LNCaP clone FGC (cell line): ENCODE results near the gene ROCK1.
A peak's percentile ranks its signal among the peaks of the same experiment; 100 is the strongest.
"Not testable (repeated sequence)": the region's sequence is repeated elsewhere in the genome, so short reads cannot be mapped to it uniquely, and the experiment has no call there.

Experiments used
- DNase-seq: peaks from one replicate; pipeline ENCODE4 v3.0.0-alpha.2; 2011; ENCODE audit warnings: low read depth
- H3K4me3 ChIP-seq: 2 replicates; pipeline ENCODE4 v1.5.1; 2011; ENCODE audit warnings: mild to moderate bottlenecking, low read depth, low read length, control low read depth
- TF ChIP-seq, protein P1 (sequence below): IDR thresholded peaks from 2 replicates; pipeline ENCODE4 v1.5.1; 2012; ENCODE audit warnings: mild to moderate bottlenecking; ENCODE audit not compliant: control insufficient read depth, insufficient read depth; ENCODE audit errors: extremely low read depth

The ROCK1 gene

DNA sequence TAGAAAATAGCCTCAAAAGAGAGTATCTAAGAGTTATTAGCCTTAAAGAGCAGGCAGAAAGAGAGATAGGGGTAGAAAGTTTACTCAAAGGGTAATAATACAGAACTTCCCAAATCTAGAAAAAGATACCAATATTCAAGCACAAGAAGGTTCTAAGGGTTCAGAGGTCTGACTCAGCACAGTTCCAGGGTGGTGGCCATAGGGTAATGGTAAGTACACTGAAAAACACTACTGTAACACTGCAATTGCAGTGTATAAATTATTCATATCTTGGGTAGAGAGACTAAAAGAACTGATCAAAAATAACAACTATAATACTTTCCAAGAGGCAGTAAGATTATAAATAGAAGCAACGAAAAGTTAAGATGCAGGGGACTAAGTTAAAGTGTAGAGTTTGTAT is 115.2 kb downstream of the ROCK1 start:
- H3K4me3 ChIP-seq = no peak overlapping the region
- TF ChIP-seq, protein P1, sequence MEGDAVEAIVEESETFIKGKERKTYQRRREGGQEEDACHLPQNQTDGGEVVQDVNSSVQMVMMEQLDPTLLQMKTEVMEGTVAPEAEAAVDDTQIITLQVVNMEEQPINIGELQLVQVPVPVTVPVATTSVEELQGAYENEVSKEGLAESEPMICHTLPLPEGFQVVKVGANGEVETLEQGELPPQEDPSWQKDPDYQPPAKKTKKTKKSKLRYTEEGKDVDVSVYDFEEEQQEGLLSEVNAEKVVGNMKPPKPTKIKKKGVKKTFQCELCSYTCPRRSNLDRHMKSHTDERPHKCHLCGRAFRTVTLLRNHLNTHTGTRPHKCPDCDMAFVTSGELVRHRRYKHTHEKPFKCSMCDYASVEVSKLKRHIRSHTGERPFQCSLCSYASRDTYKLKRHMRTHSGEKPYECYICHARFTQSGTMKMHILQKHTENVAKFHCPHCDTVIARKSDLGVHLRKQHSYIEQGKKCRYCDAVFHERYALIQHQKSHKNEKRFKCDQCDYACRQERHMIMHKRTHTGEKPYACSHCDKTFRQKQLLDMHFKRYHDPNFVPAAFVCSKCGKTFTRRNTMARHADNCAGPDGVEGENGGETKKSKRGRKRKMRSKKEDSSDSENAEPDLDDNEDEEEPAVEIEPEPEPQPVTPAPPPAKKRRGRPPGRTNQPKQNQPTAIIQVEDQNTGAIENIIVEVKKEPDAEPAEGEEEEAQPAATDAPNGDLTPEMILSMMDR = no peak
- no peak for DNase-seq

DNA sequence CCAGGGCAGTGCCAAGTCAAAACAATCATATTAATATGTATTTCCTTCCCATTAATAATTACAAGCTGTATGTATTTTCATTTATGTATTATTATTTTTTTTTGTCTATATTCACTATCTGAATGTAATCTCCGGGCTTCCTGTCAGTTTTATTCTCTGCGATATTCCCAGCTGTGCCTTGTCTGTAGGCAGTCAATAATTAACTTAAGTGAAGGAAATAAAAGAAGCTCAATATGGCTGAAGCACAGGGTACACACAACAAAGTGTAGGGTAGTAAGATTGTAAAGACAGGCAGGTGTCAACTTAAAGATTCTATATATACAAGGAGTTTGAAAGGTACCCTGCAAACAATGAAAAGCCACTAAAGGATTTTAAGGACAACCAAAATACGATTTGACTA is 122.9 kb downstream of the ROCK1 start:
- no peak for DNase-seq
- TF ChIP-seq, protein P1 = no peak
- no peak overlapping the region for H3K4me3 ChIP-seq

DNA sequence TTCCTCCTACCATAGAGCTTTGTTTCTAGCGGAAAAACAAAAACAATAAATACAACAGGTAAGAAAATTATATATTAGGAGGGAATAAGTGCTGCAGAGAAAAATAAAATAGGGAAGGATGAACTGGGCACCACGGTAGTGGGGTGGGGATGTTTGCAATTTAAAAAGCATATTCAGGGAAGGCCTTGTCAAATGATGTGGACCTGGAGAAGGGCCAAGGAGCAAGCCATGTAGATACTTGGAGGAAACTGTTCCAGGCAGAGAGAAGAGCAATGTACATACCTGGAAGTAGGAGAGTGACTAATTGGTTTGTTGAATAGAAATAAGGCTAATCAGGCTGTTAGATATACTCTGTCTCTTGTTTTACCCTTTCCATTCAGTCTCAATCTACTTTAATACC is 136.5 kb downstream of the ROCK1 start:
- no peak overlapping the region for H3K4me3 ChIP-seq
- TF ChIP-seq, protein P1 = no peak
- no peak for DNase-seq

DNA sequence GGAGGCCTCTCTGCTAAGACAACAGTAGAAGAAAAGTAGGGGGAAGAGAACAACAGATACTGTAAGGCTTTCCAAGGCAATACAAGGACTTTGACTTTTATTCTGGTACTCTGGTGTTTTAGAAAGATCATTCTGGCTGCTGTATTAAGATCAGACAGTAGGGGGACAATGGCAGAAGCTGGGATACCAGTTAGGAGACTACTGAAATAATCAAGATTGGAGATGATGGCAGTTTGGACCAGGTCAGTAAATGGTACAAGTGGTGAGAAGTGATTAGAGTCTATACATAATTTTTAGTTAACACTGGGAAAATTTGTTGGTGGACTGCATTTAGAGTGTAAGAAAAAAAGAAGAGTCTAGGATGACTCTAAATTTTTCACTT is 139.7 kb downstream of the ROCK1 start:
- H3K4me3 ChIP-seq = no peak overlapping the region
- no peak for DNase-seq
- TF ChIP-seq, protein P1 = peak; percentile 37

DNA sequence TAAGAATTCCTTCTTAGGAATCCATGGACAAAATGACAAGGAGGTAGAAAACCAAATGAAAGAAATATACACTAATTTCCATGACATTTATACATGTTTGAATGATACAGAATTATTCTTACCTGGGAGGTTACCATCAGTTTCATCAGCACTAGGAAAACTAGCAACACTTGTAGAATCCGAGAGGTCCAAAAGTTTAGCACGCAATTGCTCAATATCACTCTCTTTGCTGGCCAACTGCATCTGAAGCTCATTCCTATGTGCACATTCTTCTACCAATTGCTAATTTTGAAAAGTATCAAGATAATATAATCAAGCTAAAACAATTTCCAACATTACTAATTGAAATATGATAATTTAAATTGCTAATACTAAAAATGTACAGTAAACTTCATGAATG is 144.8 kb downstream of the ROCK1 start:
- TF ChIP-seq, protein P1 = no peak
- DNase-seq = no peak
- no peak overlapping the region for H3K4me3 ChIP-seq

DNA sequence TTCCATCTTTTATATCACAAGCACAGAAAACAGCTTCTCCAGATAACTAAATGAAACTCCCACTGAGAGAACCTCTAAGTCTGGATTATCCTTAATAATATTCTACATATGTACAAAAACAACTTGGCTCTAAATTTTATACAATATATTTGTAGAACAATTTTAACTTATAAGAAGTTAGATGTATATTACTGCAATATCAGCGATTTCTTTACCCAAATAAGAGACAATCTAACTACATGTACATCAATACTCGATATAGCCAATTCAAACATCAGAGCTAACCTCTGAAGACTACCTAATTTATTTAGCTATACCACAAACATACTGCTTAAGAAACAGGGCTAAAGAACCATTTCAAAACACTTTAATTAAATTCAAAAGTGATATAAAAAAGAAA is 148.6 kb downstream of the ROCK1 start:
- no peak for DNase-seq
- no peak overlapping the region for H3K4me3 ChIP-seq

DNA sequence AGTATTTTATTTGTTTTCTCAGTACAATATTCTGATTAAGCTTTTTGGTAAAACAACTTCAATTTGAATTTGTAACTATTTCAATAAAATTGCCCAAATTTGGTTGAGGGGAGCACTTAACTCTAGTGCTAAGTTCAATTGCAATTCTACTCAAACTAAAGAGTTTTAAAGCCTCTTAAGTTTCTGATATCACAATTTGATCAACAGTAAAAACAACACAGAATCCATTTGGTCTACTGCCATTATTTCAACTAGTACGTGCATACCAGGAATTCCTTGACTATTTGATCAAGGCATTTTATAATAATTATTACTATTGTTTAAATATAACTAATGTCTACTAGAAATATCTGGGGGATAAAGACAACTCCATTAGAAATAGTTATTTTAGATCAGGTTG is 150.9 kb downstream of the ROCK1 start:
- H3K4me3 ChIP-seq = no peak overlapping the region
- TF ChIP-seq, protein P1 = no peak
- DNase-seq = no peak

More for the DNA sequence above, 148.6 kb downstream of the ROCK1 start:
- TF ChIP-seq, protein P1 = no peak

DNA sequence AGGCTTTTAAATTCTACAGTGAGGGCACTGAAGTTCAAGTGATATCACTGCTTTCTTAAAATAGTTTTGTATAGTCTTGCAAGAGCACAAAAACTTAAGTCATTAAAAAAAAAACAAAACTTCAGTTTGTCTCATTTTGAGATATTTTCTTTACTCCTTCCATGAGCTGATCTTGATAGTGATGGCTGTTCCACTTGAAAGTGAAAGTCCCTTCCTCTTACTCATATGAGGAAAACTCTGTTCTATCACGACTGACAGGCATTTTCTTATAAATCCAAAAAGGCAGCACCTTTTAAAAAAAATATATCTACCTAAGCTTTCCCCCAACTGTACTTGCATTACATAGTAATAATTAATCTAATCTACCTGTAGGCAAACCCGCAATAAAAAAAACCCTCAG is 160.8 kb downstream of the ROCK1 start:
- not testable (repeated sequence) for H3K4me3 ChIP-seq, DNase-seq
